Measurements from ENCODE around the gene PCDHB12. TPM values are rescaled to one million over a fixed set of nuclear protein-coding genes. Genes with fewer than 3 reads are reported as not detected.
"Not testable (repeated sequence)": the region's sequence is repeated elsewhere in the genome, so short reads cannot be mapped to it uniquely, and the experiment has no call there.

Gene PCDHB12
- total RNA-seq, 2 experiments from 2014 or later, result not detected

DNA sequence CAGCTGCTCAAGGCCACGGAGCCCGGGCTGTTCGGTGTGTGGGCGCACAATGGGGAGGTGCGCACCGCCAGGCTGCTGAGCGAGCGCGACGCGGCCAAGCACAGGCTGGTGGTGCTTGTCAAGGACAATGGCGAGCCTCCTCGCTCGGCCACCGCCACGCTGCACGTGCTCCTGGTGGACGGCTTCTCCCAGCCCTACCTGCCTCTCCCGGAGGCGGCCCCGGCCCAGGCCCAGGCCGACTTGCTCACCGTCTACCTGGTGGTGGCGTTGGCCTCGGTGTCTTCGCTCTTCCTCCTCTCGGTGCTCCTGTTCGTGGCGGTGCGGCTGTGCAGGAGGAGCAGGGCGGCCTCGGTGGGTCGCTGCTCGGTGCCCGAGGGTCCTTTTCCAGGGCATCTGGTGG lies 19.4 kb upstream of the PCDHB12 start:
- DNase-seq; CTCF ChIA-PET; H3K27ac Mint-ChIP-seq; H3K4me3 Mint-ChIP-seq; H3K4me1 Mint-ChIP-seq; POLR2A ChIA-PET; H3K27me3 Mint-ChIP-seq; H3K36me3 Mint-ChIP-seq (ENCODE audit: low read depth): not testable (repeated sequence)
- H3K9me3 Mint-ChIP-seq, result peaks cover 20% of the 10 kb centered on the region

DNA sequence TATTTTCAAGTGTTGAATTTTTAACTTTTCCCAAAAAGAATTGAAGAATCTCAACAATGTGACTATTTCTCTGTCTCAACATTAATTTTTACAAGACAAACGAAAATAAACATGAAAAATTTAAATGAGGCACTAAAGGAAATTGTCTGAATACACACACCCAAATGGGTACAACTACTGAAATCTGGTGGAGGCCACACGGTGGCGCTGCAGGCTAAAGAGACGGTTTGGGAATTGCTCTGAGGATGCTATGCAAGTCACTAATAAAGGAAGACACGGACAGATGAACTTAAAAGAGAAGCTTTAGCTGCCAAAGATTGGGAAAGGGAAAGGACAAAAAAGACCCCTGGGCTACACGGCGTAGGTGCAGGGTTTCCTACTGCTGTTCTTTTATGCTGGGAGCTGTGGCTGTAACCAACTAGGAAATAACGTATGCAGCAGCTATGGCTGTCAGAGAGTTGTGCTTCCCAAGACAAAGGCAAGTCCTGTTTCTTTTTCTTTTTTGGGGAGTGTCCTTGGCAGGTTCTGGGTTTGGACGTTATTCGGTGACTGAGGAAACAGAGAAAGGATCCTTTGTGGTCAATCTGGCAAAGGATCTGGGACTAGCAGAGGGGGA lies 16.3 kb upstream of the PCDHB12 start, which contains the start of gene PCDHB10:
TSS of gene PCDHB10 (plus strand) at position 244 of the 616 bp plus-strand sequence. CDS start at position 444, 200 bp downstream.
- peak; percentile 29 for DNase-seq
- peaks cover 3% of the 10 kb centered on the region for H3K36me3 Mint-ChIP-seq (ENCODE audit: low read depth)

GRCh38 chr5:141194332-141194731 lies 14.2 kb upstream of the PCDHB12 start:
- POLR2A ChIA-PET; H3K4me1 Mint-ChIP-seq; DNase-seq; H3K36me3 Mint-ChIP-seq (ENCODE audit: low read depth); H3K27me3 Mint-ChIP-seq; CTCF ChIA-PET; H3K27ac Mint-ChIP-seq; H3K4me3 Mint-ChIP-seq: not testable (repeated sequence)
- peaks cover 18% of the 10 kb centered on the region for H3K9me3 Mint-ChIP-seq

More for the DNA sequence above, 16.3 kb upstream of the PCDHB12 start, which contains the start of gene PCDHB10:
- POLR2A ChIA-PET, result no interaction called here
- Mint-ChIP-seq H3K27me3 (peaks cover 10% of the 10 kb centered on the region), H3K9me3 (peaks cover 21% of the 10 kb centered on the region), H3K4me3 (no peak within 1 kb of the TSS), H3K27ac (no peak within 1 kb of the TSS), H3K4me1 (no peaks in the 10 kb centered on the region)
- CTCF ChIA-PET, result interaction anchor here (1.2 kb wide), 1 partner anchor 15 kb away, joined by 3 read pairs; the partner anchor contains the start of gene PCDHB8

DNA sequence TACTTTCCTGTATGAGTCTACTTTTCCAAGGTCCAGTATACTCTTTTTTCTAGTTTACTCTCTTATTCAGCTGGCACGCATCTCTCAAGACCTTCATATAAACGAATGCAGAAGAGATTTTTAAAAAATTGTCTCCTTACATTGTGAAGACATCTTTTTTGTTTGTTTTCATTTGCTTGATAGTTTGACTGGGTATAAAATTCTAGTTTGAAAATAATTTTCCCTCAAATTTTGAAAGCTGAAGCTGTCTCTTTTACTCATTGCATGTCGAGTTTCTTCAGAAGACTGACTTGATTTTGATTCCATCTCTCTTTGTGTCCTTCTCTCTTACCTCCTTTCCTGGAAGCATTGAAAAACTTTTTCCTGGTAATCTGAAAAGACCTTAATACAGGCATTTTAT lies 12.2 kb upstream of the PCDHB12 start:
- Mint-ChIP-seq H3K27ac (no peak overlapping the region), H3K4me1 (no peaks in the 10 kb centered on the region), H3K36me3 (ENCODE audit: low read depth) (no peaks in the 10 kb centered on the region), H3K27me3 (peaks cover 7% of the 10 kb centered on the region), H3K4me3 (no peak overlapping the region), H3K9me3 (peaks cover 22% of the 10 kb centered on the region)
- ChIA-PET POLR2A (no interaction called here), CTCF (interaction anchor here (1.5 kb wide), 1 partner anchor 10 kb away, joined by 4 read pairs; the partner anchor contains the start of gene PCDHB9)
- no peak for DNase-seq

DNA sequence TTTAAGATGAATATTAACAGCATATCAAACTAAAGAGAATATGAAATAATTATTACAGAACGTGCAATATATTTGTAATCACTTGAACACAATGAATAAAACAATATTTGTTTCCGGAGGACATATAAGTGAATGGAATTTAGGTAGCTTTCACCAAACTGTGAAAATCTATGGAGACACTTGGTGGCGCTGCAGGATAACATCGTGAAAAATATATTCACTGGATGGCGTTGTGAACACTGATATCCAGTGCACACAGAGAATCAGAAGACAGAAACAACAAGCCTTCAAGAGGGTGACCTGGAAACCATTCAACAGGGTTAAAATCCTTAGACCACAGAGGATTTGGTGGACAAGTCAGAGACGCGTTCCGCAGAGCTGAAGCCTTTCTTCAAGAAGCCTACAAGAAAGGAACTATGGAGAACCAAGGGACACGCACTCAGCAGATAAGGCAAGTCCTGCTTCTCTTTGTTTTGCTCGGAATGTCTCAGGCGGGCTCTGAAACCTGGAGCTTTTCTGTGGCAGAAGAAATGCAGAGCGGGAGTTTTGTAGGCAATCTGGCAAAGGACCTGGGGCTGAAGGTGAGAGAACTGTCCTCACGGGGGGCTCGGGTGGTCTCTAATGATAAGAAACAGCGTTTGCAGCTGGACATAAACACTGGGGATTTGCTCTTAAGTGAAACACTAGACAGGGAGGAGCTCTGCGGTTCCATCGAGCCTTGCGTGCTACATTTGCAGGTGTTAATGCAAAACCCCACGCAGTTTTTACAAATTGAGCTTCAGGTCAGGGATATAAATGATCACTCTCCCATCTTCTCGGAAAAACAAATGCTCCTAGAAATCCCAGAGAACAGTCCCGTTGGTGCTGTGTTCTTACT lies 8.9 kb upstream of the PCDHB12 start, which contains the start of gene PCDHB11:
TSS of gene PCDHB11 (plus strand) at position 269 of the 877 bp plus-strand sequence. CDS start at position 417, 148 bp downstream.
- Mint-ChIP-seq H3K4me1 (no peaks in the 10 kb centered on the region), H3K36me3 (ENCODE audit: low read depth) (peaks cover 2% of the 10 kb centered on the region), H3K4me3 (no peak within 1 kb of the TSS), H3K27me3 (no peaks in the 10 kb centered on the region), H3K27ac (no peak within 1 kb of the TSS), H3K9me3 (peaks cover 14% of the 10 kb centered on the region)
- ChIA-PET CTCF (interaction anchor here (1.0 kb wide), 1 partner anchor 218 kb away, joined by 3 read pairs; the partner anchor contains the start of gene PCDHGB7), POLR2A (no interaction called here)
- no peak for DNase-seq

DNA sequence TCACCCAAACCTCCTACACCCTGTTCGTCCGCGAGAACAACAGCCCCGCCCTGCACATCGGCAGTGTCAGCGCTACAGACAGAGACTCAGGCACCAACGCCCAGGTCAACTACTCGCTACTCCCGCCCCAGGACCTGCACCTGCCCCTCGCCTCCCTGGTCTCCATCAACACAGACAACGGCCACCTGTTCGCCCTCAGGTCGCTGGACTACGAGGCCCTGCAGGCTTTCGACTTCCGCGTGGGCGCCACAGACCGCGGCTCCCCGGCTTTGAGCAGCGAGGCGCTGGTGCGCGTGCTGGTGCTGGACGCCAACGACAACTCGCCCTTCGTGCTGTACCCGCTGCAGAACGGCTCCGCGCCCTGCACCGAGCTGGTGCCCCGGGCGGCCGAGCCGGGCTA lies 7.4 kb upstream of the PCDHB12 start:
- CTCF ChIA-PET; DNase-seq; POLR2A ChIA-PET; H3K27ac Mint-ChIP-seq; H3K4me1 Mint-ChIP-seq; H3K4me3 Mint-ChIP-seq; H3K36me3 Mint-ChIP-seq (ENCODE audit: low read depth); H3K27me3 Mint-ChIP-seq: not testable (repeated sequence)
- H3K9me3 Mint-ChIP-seq, result peaks cover 13% of the 10 kb centered on the region

GRCh38 chr5:141201646-141202045 lies 6.9 kb upstream of the PCDHB12 start:
- POLR2A ChIA-PET; H3K27ac Mint-ChIP-seq; H3K9me3 Mint-ChIP-seq; H3K4me1 Mint-ChIP-seq; CTCF ChIA-PET; H3K36me3 Mint-ChIP-seq (ENCODE audit: low read depth); H3K4me3 Mint-ChIP-seq; DNase-seq; H3K27me3 Mint-ChIP-seq: not testable (repeated sequence)

GRCh38 chr5:141210281-141210680 lies 1.8 kb downstream of the PCDHB12 start:
- H3K4me3 Mint-ChIP-seq; DNase-seq; POLR2A ChIA-PET; H3K36me3 Mint-ChIP-seq (ENCODE audit: low read depth); H3K9me3 Mint-ChIP-seq; CTCF ChIA-PET; H3K4me1 Mint-ChIP-seq; H3K27ac Mint-ChIP-seq: not testable (repeated sequence)
- H3K27me3 Mint-ChIP-seq, result peaks cover 15% of the 10 kb centered on the region

- H3K4me3 Mint-ChIP-seq; H3K36me3 Mint-ChIP-seq (ENCODE audit: low read depth); H3K9me3 Mint-ChIP-seq; DNase-seq; POLR2A ChIA-PET; CTCF ChIA-PET; H3K27ac Mint-ChIP-seq; H3K4me1 Mint-ChIP-seq: not testable (repeated sequence)
- peaks cover 16% of the 10 kb centered on the region for H3K27me3 Mint-ChIP-seq
Observed at GRCh38 chr5:141210849-141211248, 2.3 kb downstream of the PCDHB12 start.

DNA sequence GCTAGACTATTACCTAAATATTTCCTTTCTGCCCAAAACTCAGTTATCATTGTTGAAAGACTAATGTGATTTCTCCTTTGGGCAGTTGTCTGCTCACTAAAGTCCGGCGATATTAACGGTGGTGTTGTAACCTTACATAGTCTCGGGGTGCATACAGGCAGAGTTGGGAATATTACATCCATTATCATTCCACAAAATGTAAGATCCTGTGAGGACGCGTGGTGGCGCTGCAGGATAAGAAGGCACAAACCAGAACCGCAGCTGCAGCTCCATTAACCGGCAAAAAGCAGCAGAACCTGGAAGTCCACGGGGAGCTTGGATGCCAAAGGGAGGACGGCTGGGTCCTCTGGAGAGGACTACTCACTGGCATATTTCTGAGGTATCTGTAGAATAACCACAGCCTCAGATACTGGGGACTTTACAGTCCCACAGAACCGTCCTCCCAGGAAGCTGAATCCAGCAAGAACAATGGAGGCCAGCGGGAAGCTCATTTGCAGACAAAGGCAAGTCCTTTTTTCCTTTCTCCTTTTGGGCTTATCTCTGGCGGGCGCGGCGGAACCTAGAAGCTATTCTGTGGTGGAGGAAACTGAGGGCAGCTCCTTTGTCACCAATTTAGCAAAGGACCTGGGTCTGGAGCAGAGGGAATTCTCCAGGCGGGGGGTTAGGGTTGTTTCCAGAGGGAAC lies 5.3 kb downstream of the PCDHB12 start, which contains the start of gene PCDHB13:
TSS of gene PCDHB13 (plus strand) at position 264 of the 684 bp plus-strand sequence. CDS start at position 469, 205 bp downstream.
- H3K27me3 Mint-ChIP-seq, result peaks cover 19% of the 10 kb centered on the region
- H3K27ac Mint-ChIP-seq; POLR2A ChIA-PET; H3K4me3 Mint-ChIP-seq; H3K36me3 Mint-ChIP-seq (ENCODE audit: low read depth); DNase-seq; H3K4me1 Mint-ChIP-seq: not testable (repeated sequence)
- CTCF ChIA-PET, result interaction anchor here (0.7 kb wide), 1 partner anchor 35 kb away, joined by 3 read pairs; no protein-coding TSS in a partner anchor
- H3K9me3 Mint-ChIP-seq, result peaks cover 20% of the 10 kb centered on the region

DNA sequence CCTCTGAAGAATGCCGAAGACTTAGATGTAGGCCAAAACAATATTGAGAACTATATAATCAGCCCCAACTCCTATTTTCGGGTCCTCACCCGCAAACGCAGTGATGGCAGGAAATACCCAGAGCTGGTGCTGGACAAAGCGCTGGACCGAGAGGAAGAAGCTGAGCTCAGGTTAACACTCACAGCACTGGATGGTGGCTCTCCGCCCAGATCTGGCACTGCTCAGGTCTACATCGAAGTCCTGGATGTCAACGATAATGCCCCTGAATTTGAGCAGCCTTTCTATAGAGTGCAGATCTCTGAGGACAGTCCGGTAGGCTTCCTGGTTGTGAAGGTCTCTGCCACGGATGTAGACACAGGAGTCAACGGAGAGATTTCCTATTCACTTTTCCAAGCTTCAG lies 6.1 kb downstream of the PCDHB12 start:
- CTCF ChIA-PET, result interaction anchor here (0.7 kb wide), 1 partner anchor 36 kb away, joined by 3 read pairs; no protein-coding TSS in a partner anchor
- POLR2A ChIA-PET, result not testable (repeated sequence)
- H3K9me3 Mint-ChIP-seq, result peaks cover 23% of the 10 kb centered on the region

GRCh38 chr5:141215504-141215903 lies 7.0 kb downstream of the PCDHB12 start:
- POLR2A ChIA-PET; H3K4me3 Mint-ChIP-seq; DNase-seq; CTCF ChIA-PET; H3K36me3 Mint-ChIP-seq (ENCODE audit: low read depth); H3K4me1 Mint-ChIP-seq; H3K27ac Mint-ChIP-seq: not testable (repeated sequence)
- Mint-ChIP-seq H3K9me3 (peaks cover 25% of the 10 kb centered on the region), H3K27me3 (peaks cover 14% of the 10 kb centered on the region)

More for the DNA sequence above, 6.1 kb downstream of the PCDHB12 start:
- not testable (repeated sequence) for H3K36me3 Mint-ChIP-seq (ENCODE audit: low read depth); H3K4me3 Mint-ChIP-seq; H3K4me1 Mint-ChIP-seq; DNase-seq; H3K27ac Mint-ChIP-seq
- H3K27me3 Mint-ChIP-seq, result peaks cover 16% of the 10 kb centered on the region

DNA sequence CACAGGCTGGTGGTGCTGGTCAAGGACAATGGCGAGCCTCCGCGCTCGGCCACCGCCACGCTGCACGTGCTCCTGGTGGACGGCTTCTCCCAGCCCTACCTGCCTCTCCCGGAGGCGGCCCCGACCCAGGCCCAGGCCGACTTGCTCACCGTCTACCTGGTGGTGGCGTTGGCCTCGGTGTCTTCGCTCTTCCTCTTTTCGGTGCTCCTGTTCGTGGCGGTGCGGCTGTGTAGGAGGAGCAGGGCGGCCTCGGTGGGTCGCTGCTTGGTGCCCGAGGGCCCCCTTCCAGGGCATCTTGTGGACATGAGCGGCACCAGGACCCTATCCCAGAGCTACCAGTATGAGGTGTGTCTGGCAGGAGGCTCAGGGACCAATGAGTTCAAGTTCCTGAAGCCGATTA lies 7.5 kb downstream of the PCDHB12 start:
- POLR2A ChIA-PET; H3K36me3 Mint-ChIP-seq (ENCODE audit: low read depth); H3K27ac Mint-ChIP-seq; CTCF ChIA-PET; H3K4me1 Mint-ChIP-seq; DNase-seq; H3K4me3 Mint-ChIP-seq: not testable (repeated sequence)
- H3K27me3 Mint-ChIP-seq, result peaks cover 14% of the 10 kb centered on the region
- peaks cover 25% of the 10 kb centered on the region for H3K9me3 Mint-ChIP-seq

All from activated CD4-positive, alpha-beta memory T cell treated with anti-CD3 and anti-CD28 coated beads, Interleukin-2, amount 10 ng/mL, durations not matched to agents 7 days and 5 days (primary cell).